ENCODE data around the gene BCL3.
A peak's percentile ranks its signal among the peaks of the same experiment; 100 is the strongest.
"Not testable (repeated sequence)": the region's sequence is repeated elsewhere in the genome, so short reads cannot be mapped to it uniquely, and the experiment has no call there.

Gene BCL3

DNA sequence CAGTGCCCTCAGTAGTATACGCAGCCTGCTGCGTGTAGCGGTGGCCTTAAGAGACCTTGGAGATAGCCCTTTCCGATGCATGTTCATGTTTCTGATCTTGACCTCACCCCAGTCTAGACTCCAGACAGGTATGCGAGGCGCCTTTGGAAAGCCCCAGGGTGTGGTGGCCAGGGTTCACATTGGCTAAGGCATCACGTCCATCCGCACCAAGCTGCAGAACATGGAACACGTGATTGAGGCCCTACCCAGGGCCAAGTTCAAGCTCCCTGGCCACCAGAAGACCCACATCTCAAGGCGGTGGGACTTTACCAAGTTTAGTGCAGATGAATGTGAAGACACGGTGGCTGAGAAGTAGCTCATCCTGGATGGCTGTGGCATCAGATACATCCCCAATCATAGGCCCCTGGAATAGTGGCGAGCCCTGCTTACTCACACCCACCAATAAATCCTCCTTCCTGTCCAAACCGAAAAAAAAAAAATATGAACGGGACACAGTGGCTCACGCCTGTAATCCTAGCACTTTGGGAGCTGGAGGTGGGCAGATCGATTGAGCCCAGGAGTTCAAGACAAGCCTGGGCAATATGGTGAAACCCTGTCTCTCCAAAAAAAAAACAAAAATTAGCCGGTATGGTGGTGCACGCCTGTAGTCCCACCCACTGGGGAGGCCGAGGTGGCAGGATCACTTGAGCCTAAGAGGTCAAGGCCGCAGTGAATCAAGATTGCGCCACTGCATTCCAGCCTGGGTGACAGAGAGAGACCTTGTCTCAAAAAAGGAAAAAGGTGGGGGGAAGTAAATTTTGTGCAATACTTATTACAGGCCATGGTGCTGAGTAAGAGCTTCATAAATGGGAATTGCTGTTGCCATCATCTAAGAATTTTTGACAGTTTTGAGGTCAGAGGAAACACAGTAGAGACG is 16.8 kb downstream of the BCL3 start:
- TF ChIP-seq CTCF (IDR thresholded peaks at IDR 0.05; ENCODE audit: low read depth, low read length): no peak
- no peak for DNase-seq (ENCODE audit: extremely low read depth, low read depth)

DNA sequence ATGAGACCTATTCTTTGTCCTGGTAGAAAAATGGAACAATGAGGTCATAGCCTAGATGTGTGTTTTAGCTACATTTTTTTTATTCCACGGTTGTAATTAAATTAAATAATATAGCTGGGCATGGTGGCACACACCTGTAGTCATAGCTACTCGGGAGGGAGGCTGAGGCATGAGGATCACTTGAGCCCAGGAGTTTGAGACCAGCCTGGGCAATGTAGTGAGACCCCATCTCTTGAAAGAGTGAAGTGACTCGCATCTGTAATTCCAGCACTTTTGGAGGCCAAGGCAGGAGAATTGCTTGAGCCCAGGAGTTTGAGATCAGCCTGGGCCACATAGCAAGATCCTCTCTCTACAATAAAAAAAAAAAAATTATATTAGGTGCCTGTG is 17.4 kb downstream of the BCL3 start:
- TF ChIP-seq CTCF (IDR thresholded peaks at IDR 0.05; ENCODE audit: low read depth, low read length): no peak

DNA sequence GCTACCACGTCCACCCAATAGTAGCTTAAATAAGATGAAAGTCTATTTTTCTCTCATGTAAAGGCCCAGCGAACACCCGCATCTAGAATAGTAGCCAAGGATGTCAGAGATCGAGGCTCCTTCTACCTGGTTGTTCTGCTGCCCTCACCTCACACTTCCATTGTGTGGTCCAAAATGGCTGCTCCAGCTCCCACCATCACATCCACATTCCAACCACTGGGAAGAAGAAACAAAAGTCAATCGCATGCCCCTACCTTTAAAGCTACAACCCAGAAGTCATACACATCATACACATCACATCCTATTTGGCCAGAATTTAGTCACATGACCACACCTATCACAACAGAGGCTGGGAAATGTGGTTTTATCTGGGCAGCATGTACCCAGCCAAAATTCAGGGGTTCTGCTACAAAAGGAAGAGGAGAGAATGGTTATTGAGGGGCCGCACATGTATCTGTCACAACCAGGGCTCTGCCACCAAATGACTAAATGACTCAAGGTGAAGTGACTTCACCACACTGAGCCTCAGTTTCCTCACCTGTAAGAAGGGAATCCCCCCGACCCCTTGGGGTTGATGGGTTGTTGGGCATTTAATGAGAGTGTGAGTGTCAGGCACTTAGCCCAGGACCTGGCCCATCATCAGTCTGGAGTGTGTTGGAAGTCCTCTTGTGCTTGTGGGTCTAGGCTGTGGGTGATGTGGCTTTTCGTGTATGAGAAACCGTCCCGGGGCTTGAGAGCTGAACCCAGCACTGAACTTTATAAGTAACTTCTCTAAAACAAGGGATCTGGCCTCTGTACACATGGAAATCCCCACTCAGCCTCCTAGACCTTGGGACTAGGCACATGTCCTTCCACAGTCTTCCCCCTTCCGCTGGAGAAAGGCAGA is 19.0 kb downstream of the BCL3 start:
- DNase-seq (ENCODE audit: extremely low read depth, low read depth): no peak
- no peak for TF ChIP-seq CTCF (IDR thresholded peaks at IDR 0.05; ENCODE audit: low read depth, low read length)

More for the DNA sequence above, 17.4 kb downstream of the BCL3 start:
- no peak for DNase-seq (ENCODE audit: extremely low read depth, low read depth)

DNA sequence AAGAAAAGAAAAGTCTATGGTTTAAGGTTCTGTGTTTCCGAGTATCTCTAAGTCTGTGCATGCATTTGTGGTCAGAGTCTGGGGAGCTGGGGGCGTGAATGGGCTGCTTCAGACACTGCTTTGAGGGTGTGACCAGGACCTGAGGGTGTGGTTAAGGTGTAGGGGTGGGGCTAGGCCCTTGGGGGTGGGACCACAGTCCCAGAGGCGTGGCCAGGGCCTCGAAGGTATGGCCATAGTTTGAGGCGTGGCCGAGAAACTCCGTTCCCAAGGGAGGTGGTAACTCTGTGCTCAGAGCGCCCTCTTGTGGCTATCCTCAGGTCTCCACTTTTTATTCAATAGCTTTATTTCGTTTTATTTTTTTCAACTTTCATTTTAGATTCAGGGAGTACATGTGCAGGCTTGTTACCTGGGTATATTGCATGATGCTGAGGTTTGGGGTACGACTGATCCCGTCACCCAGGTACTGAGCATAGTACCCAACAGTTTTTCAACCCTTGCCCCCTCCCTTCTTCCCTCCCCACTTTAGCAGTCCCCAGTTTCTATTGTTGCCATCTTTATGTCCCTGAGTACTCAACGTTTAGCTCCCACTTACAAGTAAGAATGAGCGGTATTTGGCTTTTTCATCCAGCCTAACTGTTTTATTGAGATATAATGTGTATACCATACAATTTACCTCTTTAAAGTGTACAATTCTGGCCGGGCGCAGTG is 22.2 kb downstream of the BCL3 start:
- TF ChIP-seq CTCF (IDR thresholded peaks at IDR 0.05; ENCODE audit: low read depth, low read length): peak; percentile 64
- DNase-seq (ENCODE audit: extremely low read depth, low read depth): peak; percentile 74

DNA sequence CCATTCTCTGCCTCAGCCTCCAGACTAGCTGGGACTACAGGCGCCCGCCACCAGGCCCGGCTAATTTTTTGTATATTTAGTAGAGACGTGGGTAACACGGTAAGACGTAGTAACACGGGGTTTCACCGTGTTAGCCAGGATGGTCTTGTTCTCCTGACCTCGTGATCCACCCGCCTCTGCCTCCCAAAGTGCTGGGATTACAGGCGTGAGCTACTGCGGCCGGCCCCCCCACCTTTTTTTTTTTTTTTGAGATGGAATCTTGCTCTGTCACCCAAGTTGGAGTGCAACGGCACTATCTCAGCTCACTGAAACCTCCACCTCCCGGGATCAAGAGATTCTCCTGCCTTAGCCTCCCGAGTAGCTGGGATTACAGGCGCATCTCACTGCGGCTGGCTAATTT is 23.6 kb downstream of the BCL3 start:
- not testable (repeated sequence) for DNase-seq (ENCODE audit: extremely low read depth, low read depth)

DNA sequence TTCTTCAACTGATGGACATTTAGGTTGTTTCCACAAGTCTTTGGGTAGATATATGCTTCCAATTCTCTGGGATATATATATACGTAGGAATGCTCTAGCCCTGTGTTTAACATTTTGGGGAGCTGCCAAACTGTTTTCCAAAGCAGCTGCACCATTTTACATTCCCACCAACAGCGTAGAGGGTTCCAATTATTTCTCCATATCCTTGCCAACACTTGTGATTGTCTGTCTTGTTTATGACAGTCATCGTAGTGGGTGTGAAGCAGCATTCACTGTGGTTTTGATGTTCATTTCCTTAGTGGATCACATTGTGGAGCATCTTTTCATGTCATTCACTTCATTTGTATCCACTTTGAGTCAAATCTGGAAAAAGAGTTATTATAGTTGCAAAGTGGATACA is 24.5 kb downstream of the BCL3 start:
- DNase-seq (ENCODE audit: extremely low read depth, low read depth): no peak
- no peak for TF ChIP-seq CTCF (IDR thresholded peaks at IDR 0.05; ENCODE audit: low read depth, low read length)

GRCh38 chr19:44775676-44776240 is 27.2 kb downstream of the BCL3 start:
- no peak for DNase-seq (ENCODE audit: extremely low read depth, low read depth)
- no peak for TF ChIP-seq CTCF (IDR thresholded peaks at IDR 0.05; ENCODE audit: low read depth, low read length)
